Bone marrow (tissue), 2 donors: ENCODE results near the gene PIK3R3.
A peak's percentile ranks its signal among the peaks of the same experiment; 100 is the strongest.

Experiments used
- DNase-seq, 2 donors: peaks; one replicate each; lab custom pipeline; 2025; lab: John Stamatoyannopoulos, UW

The PIK3R3 gene

DNA sequence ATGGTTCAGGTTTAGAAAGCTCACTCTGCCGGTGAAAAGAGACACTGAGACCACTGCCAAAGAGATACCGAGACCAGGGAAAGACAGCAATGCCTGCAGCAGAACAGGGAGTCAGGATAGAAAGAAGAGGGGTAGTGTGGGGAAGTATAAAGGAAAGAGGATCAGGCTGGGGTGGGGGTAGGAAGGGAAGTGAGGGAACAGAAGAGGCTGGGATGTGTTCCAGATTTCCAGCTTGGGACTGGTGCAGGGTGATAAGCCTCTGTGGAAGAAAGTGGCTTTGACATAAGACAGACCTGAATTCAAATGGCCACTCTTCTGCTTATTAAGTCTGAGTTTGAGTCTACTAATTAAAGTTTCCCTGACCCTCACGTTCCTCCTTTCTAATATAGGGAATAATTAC, 105.9 kb downstream of the PIK3R3 start:
- DNase-seq = no peak

DNA sequence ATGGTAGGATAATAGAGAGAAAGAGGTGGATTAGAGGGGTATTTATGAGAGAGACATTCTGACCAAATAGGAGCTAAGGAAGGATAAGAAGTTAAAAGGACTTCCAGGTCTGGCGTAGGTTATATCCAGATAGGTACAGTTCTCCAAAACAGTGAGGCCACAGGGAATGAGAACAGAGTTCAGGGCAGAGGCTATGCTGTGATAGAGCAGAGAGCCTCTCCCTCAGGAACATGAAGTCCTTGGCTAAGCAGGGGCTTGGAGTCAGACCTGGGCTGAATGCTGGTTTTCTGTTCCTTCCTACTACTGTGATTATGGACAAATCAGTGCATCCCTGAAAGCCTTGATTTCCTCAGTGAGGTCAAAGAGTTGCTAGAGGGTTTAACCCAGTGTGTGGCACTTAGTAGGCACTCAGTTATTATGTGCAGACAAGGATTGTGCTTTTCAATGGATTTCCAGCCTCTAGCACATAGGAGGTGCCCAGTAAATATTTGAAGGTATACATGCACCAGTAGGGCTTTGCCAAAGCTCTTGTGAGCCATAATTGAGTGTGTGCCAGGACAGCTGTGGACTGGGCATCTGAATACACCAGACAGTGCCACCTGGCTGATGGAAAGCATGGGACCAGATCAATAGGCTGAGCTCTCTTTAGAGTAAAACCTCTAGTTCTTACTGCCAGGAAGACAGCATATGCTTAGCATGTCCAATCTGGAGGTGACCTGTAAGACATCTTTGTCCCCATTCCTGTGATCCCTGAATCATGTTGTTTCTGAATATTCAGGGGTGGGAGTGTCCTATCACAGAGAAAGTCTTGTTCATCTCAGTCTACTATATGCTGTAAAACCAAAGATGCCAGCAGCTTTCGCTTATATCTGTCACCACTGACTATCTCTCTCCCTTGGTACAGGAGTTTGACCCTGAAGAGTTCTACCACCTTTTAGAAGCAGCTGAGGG, 111.1 kb downstream of the PIK3R3 start:
- no peak for DNase-seq

- no peak for DNase-seq
Observed at GRCh38 chr1:46020010-46020409, 112.4 kb downstream of the PIK3R3 start.

- DNase-seq = no peak
Observed at GRCh38 chr1:46019348-46019747, 113.1 kb downstream of the PIK3R3 start.

DNA sequence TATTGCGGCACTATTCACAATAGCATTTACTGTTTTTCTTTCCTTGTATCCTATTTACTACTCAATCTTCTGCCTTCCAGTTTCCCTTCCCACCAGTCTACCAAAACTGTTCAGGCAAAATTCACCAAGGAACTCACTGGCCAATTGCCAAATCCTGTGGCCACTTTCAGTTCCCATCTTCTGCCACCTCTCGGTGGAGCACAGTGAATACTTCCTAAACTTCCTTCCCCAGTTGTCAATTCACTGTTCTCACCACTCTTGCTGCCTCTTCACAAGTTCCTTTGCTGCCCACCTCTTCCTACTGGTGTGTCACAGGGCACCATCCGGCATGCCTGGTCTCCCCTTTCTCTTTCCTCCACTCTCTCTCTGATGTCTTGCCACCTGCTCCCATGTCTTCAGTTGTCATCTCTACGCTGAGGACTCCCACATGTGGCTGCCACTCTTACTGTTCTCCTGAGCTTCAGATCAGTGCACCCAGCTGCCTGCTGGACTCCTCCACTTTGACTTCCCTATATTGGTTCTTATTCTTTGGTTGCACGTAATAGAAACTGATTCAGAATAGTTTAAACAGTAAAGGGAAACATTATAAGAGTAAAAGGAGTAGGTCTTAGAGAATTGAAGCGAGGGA, 114.4 kb downstream of the PIK3R3 start:
- no peak for DNase-seq

DNA sequence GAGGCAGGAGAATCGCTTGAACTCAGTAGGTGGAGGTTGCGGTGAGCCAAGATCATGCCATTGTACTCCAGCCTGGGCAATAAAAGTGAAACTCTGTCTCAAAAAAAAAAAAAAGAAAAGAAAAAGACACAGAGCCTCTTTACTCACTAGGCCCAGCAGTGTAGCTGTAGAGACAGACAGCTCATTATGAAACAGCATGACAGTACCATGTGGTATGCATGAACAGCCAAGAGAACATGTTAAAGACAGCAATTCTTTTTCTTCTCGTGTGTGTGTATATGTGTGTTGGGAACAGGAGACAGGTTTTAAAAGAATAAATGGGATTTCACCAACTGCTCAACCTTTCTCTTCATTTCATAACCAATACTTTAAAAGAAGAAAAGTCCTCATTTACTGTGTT, 118.8 kb downstream of the PIK3R3 start:
- DNase-seq = no peak

GRCh38 chr1:46012236-46012635, 120.2 kb downstream of the PIK3R3 start:
- no peak for DNase-seq

DNA sequence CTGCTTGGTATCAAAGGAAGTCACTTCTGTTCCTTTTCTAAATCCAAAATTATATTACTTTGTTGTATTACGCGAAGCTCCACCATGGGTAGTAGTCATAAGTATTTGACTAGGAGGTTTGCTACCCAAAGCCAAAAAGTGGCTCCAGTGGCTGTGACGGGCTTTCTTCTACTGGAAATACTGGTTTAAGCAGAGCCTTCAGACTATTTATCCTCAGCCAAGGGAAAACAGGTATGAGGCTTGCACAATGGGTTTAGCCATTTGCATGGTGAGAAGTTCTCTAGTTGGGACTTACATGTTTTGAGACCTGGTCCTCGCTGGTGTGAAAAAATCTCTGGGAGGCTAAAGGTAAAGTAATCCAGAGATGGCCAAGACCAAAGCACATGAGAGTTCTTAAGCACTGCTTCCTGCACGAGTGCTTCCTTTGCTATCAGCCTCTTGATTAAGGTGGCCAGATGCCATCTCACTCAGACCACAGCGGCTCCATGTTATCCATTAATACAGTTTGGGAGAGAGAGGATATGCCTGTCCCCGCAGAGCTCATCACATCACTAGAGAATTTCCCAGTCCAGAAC, 121.2 kb downstream of the PIK3R3 start:
- no peak for DNase-seq

- no peak for DNase-seq
Observed at GRCh38 chr1:46010611-46011010, 121.8 kb downstream of the PIK3R3 start.

DNA sequence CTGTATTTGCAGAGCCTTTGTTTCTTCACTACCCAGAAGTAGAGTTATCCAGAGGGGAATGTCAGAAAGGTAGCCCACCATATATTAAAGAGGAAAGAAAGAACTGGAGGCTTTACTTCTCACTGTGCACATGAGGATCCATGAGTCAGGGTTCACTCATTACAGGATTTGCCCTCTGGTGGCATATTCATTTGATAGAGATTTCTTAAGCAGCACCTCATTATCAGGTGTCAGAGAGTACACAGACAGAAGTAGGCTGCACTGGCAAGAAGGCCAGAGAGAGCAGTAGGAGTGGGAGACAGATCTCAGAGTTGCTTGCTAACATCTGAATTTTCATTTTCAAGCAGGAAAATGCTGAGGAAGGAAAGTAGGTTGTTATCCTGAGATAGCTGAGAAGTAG, 123.8 kb downstream of the PIK3R3 start:
- no peak for DNase-seq

DNA sequence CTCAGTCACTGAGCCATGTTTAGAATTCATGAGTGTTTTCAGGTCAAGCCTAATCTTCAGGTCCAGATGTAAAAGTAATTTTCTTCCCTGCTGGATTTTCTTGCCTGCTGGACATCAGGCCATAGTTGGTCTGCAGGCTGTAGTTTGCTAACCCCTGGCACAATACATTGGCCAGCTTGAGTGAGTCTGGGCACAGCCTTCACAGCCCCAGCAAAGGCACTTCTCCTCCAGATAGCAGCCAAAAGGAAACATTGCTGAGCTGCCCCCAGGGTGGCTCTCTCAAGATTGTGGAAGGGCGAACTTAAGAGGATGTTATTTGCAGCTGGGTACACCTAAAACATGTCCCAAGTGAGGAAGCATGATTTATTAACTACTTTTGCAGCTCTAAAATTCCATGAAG, 126.8 kb downstream of the PIK3R3 start:
- no peak for DNase-seq

GRCh38 chr1:46004492-46004891, 127.9 kb downstream of the PIK3R3 start:
- no peak for DNase-seq

- peak in 1 of 2 donors; percentile 6 for DNase-seq
Observed at GRCh38 chr1:46003315-46003714, 129.1 kb downstream of the PIK3R3 start.

GRCh38 chr1:46002551-46003150, 129.8 kb downstream of the PIK3R3 start:
- DNase-seq = no peak

- no peak for DNase-seq
Observed at GRCh38 chr1:46001081-46001785, 131.2 kb downstream of the PIK3R3 start.

GRCh38 chr1:45999507-45999906, 132.9 kb downstream of the PIK3R3 start:
- no peak for DNase-seq

GRCh38 chr1:45998020-45998617, 134.3 kb downstream of the PIK3R3 start:
- DNase-seq = no peak

DNA sequence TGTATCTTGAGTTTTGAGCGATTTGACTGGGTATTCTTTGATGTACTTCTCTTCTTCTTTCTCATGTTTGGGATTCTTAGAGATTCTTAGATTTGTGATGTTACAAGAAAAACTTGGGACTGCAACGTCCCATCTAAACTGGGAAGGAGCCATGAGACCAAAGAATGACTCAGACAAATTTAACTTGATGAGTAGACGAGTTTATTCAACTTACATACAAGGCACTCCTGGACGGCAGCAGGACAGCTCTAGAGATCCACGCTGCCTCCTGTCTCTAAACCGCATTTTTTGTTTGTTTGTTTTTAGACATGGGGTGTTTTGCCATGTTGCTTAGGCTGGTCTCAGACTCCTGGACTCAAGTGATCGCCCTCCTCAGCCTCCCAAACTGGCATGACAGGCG, 137.1 kb downstream of the PIK3R3 start:
- no peak for DNase-seq

DNA sequence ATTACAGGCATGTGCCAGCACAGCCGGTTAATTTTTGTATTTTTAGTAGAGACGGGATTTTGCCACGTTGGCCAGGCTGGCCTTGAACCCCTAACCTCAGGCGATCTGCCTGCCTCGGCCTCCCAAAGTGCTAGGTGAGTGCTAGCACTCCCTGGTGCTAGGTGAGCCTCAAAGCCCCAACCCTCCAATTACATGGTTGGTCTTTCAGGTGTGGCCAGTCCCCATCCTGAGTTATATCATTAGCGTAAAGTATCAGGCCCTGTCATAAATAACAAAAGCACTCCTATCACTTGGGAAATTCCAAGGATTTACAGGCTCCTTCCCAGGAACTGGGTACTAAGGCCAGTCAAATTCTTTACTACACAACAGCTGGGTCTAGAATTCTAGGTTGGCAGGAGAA, 138.0 kb downstream of the PIK3R3 start:
- DNase-seq = no peak
